ENCODE measurements around the gene HABP2. TPM values are rescaled to one million over a fixed set of nuclear protein-coding genes. Genes with fewer than 3 reads are reported as not detected.

The HABP2 gene
- polyA plus RNA-seq (ENCODE audit: insufficient read length in 4 of 4), result under 1 TPM; 0.41 to 0.80 (median 0.62) TPM

DNA sequence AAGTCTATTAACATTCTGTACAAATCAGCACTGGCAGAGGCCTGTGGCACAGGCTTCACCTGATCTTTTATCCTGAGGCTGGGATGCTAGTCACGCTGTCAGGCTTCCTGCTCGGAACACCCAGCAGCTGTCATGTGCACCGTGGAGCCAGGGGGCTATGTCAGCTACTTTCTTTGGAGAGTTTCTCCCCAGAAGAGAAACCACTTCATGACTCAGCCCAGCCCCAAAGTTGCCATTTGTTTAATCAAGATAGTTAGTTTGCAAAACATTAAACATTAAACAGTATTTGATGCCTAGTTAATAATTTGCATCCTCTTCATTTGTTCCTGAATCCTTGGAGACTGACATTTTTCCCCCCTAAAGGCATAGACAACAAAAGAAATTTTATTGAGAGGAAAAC is at the start of gene HABP2:
Gene HABP2 (plus strand): TSS at position 353 of the 400 bp plus-strand sequence. CDS start 69 bp downstream, outside the sequence.
- DNase-seq (ENCODE audit: low read depth in 4 of 4, low spot score in 3 of 4), result no peak

DNA sequence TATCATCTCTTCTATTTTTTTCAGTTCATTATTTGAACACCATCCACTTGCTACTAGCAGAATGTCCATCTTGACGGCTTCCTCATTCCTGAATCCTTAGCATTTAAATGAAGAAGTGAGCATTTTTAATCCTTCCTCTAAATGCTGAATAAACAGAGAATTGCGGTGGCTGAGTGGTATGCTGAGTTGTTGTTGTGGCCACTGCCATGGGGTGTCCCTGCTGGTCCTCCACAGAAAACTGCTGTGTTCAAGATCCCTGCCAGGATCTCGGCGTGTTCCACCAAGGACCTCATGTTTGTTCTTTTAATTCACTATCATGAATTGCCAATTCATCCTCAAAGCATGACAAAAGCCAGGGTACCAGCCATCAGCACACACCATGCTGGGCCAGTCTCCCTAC is 48.9 kb upstream of the HABP2 start:
- DNase-seq (ENCODE audit: low read depth in 4 of 4, low spot score in 3 of 4), result no peak

DNA sequence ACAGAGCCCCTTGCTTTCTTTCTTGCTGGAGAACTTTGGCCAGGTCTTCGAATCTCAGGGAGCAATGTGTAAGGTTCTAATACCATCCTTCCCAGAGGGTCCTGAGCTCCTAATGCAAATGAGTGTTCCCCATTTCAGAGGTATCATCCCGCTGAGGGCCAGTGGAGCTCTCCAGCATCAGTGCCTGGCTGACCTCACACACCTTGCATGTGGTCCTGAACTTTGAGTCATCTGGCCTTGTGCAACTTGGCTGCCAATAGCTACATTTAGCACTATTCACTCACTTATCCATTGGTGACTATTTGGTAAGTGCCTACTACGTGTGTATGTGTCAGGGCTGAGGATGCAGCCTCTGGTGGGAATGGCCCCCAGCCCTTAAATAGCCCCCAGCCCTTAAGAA is 48.4 kb upstream of the HABP2 start:
- DNase-seq (ENCODE audit: low read depth in 4 of 4, low spot score in 3 of 4), result no peak

DNA sequence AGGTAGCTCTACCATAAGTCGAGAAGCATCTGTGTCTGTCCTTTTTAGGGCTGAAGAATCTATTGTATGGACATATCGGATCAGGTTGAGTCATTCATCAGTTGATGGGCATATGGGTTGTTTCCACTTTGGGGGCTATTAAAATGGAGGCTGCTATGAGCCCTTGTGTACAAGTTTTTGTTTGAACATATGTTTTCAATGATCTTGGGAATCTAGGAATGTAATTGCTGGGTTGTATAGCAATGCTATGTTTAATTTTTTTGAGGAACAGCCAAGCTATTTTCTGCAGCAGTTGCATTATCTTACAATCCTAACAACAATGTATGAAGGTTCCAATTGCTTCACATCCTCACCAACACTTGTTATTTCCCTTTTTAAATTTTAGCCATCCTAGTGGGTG is 46.4 kb upstream of the HABP2 start:
- DNase-seq (ENCODE audit: low read depth in 4 of 4, low spot score in 3 of 4), result no peak

DNA sequence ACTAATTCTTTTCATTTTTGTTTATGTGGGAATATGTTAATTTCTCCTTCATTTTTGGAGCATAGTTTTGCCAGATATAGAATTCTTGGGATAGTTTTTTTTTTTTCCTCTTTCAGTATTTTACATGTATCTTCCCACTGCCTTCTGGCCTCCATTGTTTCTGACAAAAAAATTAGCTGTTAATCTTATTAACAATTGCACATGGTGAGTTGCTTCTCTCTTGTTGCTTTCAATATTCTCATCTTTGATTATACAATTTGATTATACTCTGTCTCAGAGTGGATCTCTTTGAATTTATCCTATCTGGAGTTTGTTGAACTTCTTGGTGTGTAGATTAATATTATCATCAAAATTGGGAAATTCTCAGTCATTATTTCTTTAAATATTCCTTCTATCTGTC is 41.4 kb upstream of the HABP2 start:
- DNase-seq (ENCODE audit: low read depth in 4 of 4, low spot score in 3 of 4), result no peak

DNA sequence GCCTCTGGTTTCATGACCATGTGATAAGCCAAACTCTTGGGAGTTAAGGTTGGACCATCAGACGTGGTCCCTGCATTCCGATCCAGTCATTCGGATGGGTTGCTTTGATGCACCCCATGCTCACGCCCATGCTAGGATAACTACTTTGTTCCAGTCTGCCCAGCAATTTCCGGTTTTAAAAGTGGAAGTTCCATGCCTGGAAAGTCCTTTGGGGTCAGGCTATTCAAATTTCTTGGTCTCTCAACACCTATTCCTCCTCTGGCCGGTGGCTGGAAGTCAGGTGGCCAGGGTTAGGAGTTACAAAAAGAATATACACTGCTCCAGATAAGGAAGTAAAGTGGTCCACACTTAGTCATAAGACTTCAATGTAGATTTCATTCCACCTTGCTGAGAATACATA is 37.7 kb upstream of the HABP2 start:
- no peak for DNase-seq (ENCODE audit: low read depth in 4 of 4, low spot score in 3 of 4)

DNA sequence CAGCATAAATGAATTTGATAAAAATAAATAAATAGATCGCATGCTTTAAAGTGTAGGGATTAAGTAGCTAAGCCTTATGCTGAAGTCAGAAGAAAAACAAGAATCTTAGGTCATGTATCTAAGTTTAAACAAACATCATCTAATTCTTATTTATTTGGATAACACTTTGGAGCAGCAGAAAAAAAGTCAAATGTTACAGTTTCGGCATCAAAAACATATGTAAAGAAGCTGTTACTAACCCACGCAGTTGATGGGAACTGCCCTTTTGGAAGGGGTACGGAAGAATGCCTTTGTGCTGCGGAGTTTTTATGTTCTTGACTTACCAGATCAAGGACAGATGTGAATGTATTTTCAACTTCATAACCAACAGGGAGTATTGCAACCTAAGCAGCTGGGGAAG is 37.3 kb upstream of the HABP2 start:
- no peak for DNase-seq (ENCODE audit: low read depth in 4 of 4, low spot score in 3 of 4)

GRCh38 chr10:113516061-113516460 is 36.8 kb upstream of the HABP2 start:
- no peak for DNase-seq (ENCODE audit: low read depth in 4 of 4, low spot score in 3 of 4)

DNA sequence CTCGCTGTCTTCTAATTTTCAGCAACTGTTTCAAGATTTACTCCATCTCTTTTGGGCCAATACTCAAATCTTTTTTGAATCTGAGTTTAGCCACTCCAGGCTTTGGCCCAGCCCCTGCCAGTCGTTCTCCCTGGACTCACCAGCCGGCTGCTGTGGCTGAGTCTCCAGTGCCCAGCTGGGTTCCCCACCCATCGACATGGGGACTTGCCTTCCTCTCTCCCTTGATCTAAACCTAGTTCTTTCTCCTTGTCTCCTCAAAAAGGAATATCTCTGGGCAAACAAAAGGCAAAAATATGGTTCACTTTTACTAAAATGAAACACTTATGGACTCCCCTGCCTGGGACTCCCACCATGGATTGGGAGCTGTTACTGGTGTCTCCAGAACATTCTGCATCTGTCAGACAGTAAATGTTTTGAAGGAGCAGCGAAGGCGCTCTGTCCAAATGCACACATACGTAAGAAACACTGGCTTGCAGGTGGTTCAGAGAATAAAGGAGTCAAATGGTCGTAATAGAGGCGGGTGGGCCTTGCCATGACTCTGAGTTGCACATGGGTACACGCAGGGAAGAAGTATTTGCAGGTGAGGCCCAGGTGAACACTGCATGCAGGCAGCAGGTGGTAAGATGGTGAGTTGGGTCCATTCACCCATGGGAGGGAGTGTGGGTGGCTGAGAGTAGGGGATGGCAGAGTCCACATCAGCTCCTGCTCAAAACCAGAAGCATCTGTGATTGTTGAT is 35.5 kb upstream of the HABP2 start:
- DNase-seq (ENCODE audit: low read depth in 4 of 4, low spot score in 3 of 4), result no peak

GRCh38 chr10:113517901-113518260 is 35.0 kb upstream of the HABP2 start:
- no peak for DNase-seq (ENCODE audit: low read depth in 4 of 4, low spot score in 3 of 4)

DNA sequence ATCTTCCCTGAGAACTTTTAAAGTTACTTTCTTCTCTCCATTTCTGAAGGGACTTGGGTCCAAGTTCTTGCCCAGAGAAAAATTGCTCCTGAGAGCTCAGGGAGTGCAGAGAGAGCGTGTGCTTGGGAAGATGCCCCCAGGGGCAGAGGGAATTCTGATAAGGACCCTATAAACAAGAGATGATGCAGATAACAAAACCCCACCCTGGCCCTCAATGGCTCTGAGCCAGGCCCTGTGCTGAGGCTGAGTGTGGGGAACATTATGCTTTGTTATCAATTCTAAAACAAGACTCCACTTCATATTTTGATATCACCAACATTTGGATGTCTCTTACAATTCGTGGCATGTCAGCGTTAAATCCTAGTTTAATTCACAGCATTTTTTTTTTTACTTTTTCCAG is 34.4 kb upstream of the HABP2 start:
- no peak for DNase-seq (ENCODE audit: low read depth in 4 of 4, low spot score in 3 of 4)

DNA sequence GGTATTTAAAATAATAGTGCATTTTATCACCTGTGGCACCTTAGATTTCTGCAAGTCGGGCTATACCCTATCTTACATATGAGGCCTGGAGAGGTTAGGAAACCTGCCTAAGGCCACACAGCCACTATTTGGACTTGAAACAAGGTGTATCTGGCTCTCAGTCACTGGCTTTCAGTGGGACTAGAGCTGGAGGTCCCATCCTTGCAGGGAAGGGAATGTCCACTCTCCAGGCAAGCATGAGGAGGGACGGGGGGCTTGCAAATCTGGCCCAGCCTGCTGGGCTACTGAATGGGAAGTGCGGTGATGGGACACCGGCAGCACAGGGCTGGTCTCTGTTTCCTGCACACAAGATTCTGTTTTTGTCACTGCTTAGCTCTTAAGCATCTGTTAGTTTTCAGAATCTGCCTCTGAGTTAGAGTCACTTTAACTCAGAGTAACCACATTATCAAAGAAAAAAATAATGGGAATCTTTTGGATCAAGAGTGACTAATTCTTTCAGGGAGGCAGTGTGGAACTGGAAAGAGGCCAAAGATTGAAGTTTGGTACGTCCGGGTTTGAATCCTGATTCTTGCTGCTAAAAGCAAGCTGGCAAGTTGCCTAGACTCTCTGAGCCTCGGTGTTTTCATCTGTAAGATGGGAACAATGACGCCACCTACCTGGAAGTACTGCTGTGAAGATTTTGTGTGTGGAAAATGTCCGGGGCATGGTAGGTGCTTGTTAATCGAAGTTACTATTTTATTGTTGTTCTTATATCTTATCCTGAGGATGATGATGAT is 33.8 kb upstream of the HABP2 start:
- DNase-seq (ENCODE audit: low read depth in 4 of 4, low spot score in 3 of 4), result no peak

DNA sequence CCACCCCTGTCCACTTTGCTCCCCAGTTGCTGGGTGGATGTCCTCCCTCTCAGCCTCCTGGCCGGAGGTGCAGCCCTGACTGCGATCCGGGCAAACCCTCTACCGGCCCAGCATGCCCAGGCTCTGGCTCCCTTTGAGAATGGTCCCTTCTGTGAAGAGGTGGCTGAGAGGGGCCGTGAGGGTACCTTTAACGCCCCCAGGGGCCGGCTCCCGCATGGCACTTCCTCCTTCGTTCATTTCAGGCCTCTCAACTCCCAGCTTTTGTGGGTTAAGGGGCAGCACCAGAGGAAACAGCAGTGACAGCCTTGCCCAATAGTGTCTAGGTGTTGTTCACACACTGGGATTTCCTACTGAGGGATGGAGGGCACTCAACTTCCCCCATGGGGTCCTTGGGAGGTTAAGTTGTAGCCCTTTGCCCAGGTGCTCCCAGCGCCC is 33.2 kb upstream of the HABP2 start:
- no peak for DNase-seq (ENCODE audit: low read depth in 4 of 4, low spot score in 3 of 4)

DNA sequence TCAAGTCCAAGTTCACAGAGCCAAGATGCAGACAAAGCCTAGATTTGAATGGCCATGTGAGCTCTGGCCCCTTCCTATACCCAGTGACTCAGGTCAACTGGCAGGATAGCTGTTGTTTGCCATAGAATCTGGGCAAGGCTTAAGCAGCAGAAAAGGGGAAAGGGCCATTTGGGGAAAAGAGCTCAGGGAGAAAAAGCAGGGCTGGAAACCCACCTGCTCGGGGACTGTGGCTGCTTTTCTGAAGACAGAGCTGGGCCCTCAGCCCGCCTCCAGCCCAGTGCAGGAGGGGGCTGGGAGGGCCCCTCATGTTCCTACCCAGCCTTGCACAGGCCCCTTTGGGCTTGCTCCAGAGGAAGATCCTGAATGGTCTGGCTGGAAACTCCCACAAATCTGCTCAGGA is 32.6 kb upstream of the HABP2 start:
- no peak for DNase-seq (ENCODE audit: low read depth in 4 of 4, low spot score in 3 of 4)

DNA sequence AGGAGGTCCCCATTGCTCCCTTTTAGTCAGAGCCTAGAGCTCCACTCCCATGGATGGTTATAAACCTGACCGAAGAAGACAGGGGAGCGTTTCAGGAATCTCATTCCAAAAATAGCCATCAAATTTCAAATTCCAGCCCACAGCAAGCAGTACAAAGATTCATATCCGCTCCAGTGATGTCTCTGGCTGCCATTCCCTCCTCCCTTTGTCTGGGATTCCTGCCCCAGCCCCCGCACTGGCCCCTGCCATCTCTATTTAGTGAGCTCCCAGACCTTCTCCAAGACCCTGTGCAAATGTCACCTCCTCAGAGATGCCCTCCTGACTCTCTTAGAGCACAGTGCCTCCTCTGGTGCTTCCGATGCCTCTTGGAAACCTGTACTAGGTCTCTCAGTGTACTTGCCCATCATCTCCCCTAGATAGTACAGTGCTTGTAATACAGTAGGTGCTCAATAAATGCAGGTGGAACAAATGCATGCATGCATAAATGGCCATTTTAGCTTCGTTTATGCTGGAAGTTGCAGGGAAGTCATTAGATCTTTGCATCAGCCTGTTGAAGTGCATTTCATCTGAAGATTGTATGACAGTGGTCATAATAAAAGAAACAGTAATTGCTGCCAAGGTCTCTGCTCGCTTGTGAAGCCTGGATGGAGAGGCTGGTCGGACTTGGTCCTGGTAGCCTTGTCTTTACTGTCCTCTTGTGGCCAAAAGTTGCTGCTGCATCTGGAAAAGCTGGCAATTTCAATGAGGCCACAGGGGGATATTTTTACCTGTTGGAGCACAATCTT is 32.0 kb upstream of the HABP2 start:
- peak; percentile 31 to 51 (median 39) for DNase-seq (ENCODE audit: low read depth in 4 of 4, low spot score in 3 of 4)

DNA sequence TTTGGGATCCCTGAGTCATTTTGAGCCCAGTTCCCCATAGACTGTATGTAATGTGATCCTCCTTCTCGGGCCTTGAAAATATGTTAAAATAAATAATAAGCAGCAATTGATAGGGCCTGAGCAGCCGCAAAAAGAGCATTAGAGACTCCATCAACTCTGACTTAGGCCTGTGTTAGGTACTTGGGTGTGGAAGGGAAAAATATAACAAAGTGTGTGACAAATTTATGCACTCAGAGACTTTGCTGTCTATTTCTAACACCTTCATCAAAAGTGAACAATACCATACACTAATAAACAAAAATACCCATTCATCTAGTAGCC is 31.4 kb upstream of the HABP2 start:
- DNase-seq (ENCODE audit: low read depth in 4 of 4, low spot score in 3 of 4), result no peak

DNA sequence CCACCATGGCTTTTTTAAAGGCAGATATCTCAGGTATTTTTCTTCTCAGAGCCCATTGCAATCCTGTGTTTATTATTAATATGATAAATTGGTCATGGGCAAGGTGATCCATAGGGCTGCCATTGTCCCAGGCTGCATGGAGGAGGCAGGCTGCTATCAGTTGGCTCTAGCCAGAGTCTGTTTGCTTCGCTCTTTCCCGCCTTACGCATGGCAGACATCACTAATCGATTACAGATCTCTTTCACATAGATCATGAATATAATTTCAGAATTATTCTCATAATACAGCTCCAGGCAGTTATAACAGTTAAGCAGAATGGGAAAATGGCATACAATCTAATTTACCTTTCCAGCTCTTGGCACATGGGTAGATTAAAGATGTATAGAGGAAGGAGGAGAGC is 30.4 kb upstream of the HABP2 start:
- DNase-seq (ENCODE audit: low read depth in 4 of 4, low spot score in 3 of 4), result no peak

- DNase-seq (ENCODE audit: low read depth in 4 of 4, low spot score in 3 of 4), result no peak
These were observed 29.8 kb upstream of the HABP2 start for GRCh38 chr10:113523071-113523470.

DNA sequence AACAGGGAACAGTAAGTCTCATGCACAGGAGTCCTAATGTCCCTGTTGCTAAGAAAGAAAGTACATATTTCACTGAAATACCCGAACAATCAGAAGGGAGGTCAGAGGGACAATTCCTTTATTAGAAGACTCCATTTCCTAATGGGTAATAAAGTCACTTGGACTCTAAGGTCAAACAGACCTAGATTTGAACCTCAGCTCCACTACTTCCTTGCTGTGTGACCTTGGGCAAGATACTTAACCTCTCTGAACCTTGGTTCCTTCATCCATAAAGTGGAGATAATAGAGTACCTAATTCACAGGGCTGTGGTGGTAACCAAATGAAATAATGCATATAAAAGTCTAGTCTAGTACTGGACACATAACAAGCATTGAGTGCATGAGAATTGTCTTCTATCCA is 29.2 kb upstream of the HABP2 start:
- DNase-seq (ENCODE audit: low read depth in 4 of 4, low spot score in 3 of 4), result no peak

DNA sequence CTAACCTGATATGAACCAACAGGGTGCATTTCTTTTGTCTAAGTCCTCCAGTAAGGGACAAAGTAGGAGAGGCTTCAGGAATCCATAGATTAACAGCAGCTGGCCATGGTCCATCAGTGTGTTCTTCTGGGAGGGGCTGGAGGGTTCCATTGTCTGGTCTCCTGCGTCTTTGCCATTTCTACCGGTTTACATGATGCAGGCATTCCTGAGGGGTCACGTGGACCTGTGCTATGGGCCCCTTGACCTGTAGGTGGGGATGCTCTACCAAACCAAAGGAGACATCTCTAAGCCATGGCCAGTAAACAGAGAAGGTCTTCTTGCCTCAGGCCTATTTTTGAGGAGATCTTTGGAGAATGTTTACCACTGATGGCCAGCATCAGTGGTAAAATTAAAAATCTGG is 28.7 kb upstream of the HABP2 start:
- no peak for DNase-seq (ENCODE audit: low read depth in 4 of 4, low spot score in 3 of 4)
